Measurements from ENCODE around the gene GAL3ST3. TPM values are rescaled to one million over a fixed set of nuclear protein-coding genes. Genes with fewer than 3 reads are reported as not detected.

Gene GAL3ST3
- total RNA-seq, 2 experiments from 2014 or later = not detected

DNA sequence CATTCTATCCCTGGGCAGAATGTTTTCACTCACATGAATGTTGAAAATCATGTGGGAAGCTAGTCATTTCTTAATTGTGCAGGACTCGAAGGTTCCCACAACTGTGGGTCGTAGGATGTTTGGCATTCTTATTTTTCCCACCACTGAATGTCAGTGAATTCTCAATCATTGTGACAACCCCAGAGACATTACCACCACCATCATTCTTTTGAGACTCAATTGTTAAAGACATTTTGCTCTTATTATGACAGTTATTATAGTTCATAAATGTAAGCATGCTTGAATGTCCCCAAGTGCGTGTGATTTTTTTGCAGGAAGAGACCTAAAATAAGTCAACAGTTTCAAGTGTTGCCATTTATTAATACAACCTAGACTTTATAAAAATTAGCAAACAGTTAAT, 40.1 kb upstream of the GAL3ST3 start:
- Histone ChIP-seq H3K4me3 (ENCODE audit: low read depth, low read length, poor library complexity, severe bottlenecking) (no peak overlapping the region), H3K27ac (ENCODE audit: low read depth, low read length, poor library complexity, severe bottlenecking) (no peak overlapping the region), H2AFZ (ENCODE audit: low read length) (no peak overlapping the region), H3K36me3 (ENCODE audit: insufficient read depth, low read length) (peaks cover 4% of the 10 kb centered on the region; the same call in 1 of the 2 replicates), H3K4me2 (ENCODE audit: low read length) (peak overlapping the region; percentile 80; the same call in 1 of the 2 replicates), H3K9me2 (ENCODE audit: insufficient read depth, low read length) (no peaks in the 10 kb centered on the region), H3K4me1 (ENCODE audit: insufficient read depth, low read length, poor library complexity, severe bottlenecking) (peaks cover 52% of the 10 kb centered on the region), H4K20me1 (ENCODE audit: insufficient read depth, low read length) (no peaks in the 10 kb centered on the region), H3K79me2 (ENCODE audit: insufficient read depth, low read depth, low read length) (peaks cover 59% of the 10 kb centered on the region), H3K9me3 (ENCODE audit: low read length) (no peaks in the 10 kb centered on the region)
- no TSS peak for BruUV-seq (replicated peaks)
- no peak for DNase-seq (ENCODE audit: low spot score)
- TF ChIP-seq, protein P1, sequence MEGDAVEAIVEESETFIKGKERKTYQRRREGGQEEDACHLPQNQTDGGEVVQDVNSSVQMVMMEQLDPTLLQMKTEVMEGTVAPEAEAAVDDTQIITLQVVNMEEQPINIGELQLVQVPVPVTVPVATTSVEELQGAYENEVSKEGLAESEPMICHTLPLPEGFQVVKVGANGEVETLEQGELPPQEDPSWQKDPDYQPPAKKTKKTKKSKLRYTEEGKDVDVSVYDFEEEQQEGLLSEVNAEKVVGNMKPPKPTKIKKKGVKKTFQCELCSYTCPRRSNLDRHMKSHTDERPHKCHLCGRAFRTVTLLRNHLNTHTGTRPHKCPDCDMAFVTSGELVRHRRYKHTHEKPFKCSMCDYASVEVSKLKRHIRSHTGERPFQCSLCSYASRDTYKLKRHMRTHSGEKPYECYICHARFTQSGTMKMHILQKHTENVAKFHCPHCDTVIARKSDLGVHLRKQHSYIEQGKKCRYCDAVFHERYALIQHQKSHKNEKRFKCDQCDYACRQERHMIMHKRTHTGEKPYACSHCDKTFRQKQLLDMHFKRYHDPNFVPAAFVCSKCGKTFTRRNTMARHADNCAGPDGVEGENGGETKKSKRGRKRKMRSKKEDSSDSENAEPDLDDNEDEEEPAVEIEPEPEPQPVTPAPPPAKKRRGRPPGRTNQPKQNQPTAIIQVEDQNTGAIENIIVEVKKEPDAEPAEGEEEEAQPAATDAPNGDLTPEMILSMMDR (conservative IDR thresholded peaks at IDR 0.05; ENCODE audit: low read length) = no peak
- no peak for TF ChIP-seq EZH2phosphoT487 (IDR thresholded peaks at IDR 0.05; ENCODE audit: borderline replicate concordance, low read depth, low read length)
- CTCF ChIA-PET (ENCODE audit: unreplicated experiment) = interaction anchor here (0.6 kb wide), 2 partner anchors 309 to 431 kb away, joined by 3 read pairs; no protein-coding TSS in a partner anchor
- intact Hi-C loops (cut with micrococcal nuclease; ENCODE audit: unreplicated experiment) = no loop called here
- POLR2A ChIA-PET = interaction anchor here (1.0 to 1.9 kb wide), 5 partner anchors 8 to 22 kb away, joined by 3 to 10 read pairs (median 3); no protein-coding TSS in a partner anchor

DNA sequence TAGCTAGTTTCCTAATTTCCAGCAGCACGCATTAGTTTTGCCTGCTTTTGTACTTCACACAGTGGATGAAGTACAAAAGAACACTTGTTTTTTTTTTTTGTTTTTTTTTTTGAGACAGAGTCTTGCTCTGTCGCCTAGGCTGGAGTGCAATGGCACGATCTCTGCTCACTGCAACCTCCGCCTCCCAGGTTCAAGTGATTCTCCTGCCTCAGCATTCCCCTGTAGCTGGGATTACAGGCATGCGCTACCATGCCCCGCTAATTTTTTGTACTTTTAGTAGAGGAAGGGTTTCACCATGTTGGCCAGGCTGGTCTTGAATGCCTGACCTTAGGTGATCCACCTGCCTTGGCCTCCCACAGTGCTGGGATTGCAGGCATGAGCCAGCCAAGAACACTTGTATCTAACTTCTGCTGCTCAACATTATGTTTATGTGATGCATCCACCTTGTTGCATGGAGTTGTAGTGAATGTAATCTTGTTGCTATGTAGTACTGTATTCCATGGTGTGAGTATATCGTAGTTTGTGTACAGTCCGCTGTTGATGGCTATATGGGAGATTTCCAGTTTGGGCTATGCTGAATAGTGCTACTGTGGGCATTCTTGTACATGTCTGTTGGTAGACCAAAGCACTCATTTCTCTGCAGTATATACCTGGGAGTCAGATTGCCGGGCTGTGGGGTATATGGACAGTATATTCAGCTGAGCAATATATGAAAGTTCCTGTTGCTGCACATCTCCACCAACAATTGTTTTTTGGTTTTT, 38.4 kb upstream of the GAL3ST3 start:
- peak overlapping the region; percentile 50 for H3K4me3 ChIP-seq (ENCODE audit: low read depth, low read length, poor library complexity, severe bottlenecking)
- no peak for DNase-seq (ENCODE audit: low spot score)
- ChIA-PET CTCF (ENCODE audit: unreplicated experiment) (no interaction called here), POLR2A (interaction anchor here (0.9 to 1.6 kb wide), 3 partner anchors 19 to 29 kb away, joined by 3 to 7 read pairs (median 7); no protein-coding TSS in a partner anchor)
- no peaks in the 10 kb centered on the region for H4K20me1 ChIP-seq (ENCODE audit: insufficient read depth, low read length)
- no TSS peak for BruUV-seq (replicated peaks)
- H3K9me2 ChIP-seq (ENCODE audit: insufficient read depth, low read length) = no peaks in the 10 kb centered on the region
- H3K4me1 ChIP-seq (ENCODE audit: insufficient read depth, low read length, poor library complexity, severe bottlenecking) = peaks cover 70% of the 10 kb centered on the region
- H3K79me2 ChIP-seq (ENCODE audit: insufficient read depth, low read depth, low read length) = peaks cover 75% of the 10 kb centered on the region
- TF ChIP-seq, protein P1 (conservative IDR thresholded peaks at IDR 0.05; ENCODE audit: low read length) = no peak
- TF ChIP-seq EZH2phosphoT487 (IDR thresholded peaks at IDR 0.05; ENCODE audit: borderline replicate concordance, low read depth, low read length) = no peak
- intact Hi-C loops (cut with micrococcal nuclease; ENCODE audit: unreplicated experiment) = no loop called here
- peak overlapping the region; percentile 80 for H3K4me2 ChIP-seq (ENCODE audit: low read length)
- H3K36me3 ChIP-seq (ENCODE audit: insufficient read depth, low read length) = peaks cover 4% of the 10 kb centered on the region; the same call in 1 of the 2 replicates
- H2AFZ ChIP-seq (ENCODE audit: low read length) = peak overlapping the region; percentile 5; the same call in 1 of the 2 replicates
- H3K9me3 ChIP-seq (ENCODE audit: low read length) = no peaks in the 10 kb centered on the region
- H3K27ac ChIP-seq (ENCODE audit: low read depth, low read length, poor library complexity, severe bottlenecking) = peak overlapping the region; percentile 74
